BE2C (cell line): ENCODE results near the gene ARRB1.
"Not testable (repeated sequence)": the region's sequence is repeated elsewhere in the genome, so short reads cannot be mapped to it uniquely, and the experiment has no call there.

Experiments
- DNase-seq: peaks from one replicate; pipeline ENCODE4 v3.0.0-alpha.2; 2020
- H3K27me3 ChIP-seq: fragments of 250-450 bp; sonication (Bioruptor Pico); 2 replicates; pipeline ENCODE4 v1.5.1; 2020; ENCODE audit warnings: mild to moderate bottlenecking
- H3K36me3 ChIP-seq: fragments of 250-450 bp; sonication (Bioruptor Pico); 2 replicates; pipeline ENCODE4 v1.5.1; 2020; ENCODE audit warnings: mild to moderate bottlenecking
- H3K4me1 ChIP-seq: fragments of 250-450 bp; sonication (Bioruptor Pico); 2 replicates; pipeline ENCODE4 v1.5.1; 2020
- H3K4me3 ChIP-seq: 2 replicates; pipeline ENCODE4 v1.5.1; 2011; ENCODE audit warnings: low read depth, low read length
- H3K9me3 ChIP-seq: fragments of 250-450 bp; sonication (Bioruptor Pico); 2 replicates; pipeline ENCODE4 v1.5.1; 2020
- CTCF ChIP-seq: IDR thresholded peaks from 2 replicates; pipeline ENCODE4 v1.5.1; 2012; ENCODE audit warnings: mild to moderate bottlenecking, low read depth, low read length

Gene ARRB1

GRCh38 chr11:75384438-75385080, 33.1 kb upstream of the ARRB1 start:
- H3K4me3 ChIP-seq = no peak overlapping the region
- DNase-seq = peak; percentile 84
- H3K36me3 ChIP-seq = no peaks in the 10 kb centered on the region
- peaks cover 11% of the 10 kb centered on the region for H3K4me1 ChIP-seq
- no peaks in the 10 kb centered on the region for H3K27me3 ChIP-seq
- no peaks in the 10 kb centered on the region for H3K9me3 ChIP-seq
- TF ChIP-seq CTCF = peak; percentile 99

- no peaks in the 10 kb centered on the region for H3K36me3 ChIP-seq
- H3K4me1 ChIP-seq = peaks cover 7% of the 10 kb centered on the region
- no peak overlapping the region for H3K4me3 ChIP-seq
- no peaks in the 10 kb centered on the region for H3K27me3 ChIP-seq
- no peaks in the 10 kb centered on the region for H3K9me3 ChIP-seq
- no peak for TF ChIP-seq CTCF
- DNase-seq = no peak
Observed at GRCh38 chr11:75383246-75383645, 31.8 kb upstream of the ARRB1 start.

GRCh38 chr11:75380716-75381420, 29.4 kb upstream of the ARRB1 start:
- no peaks in the 10 kb centered on the region for H3K9me3 ChIP-seq
- no peaks in the 10 kb centered on the region for H3K36me3 ChIP-seq
- DNase-seq = no peak
- no peak overlapping the region for H3K4me3 ChIP-seq
- TF ChIP-seq CTCF = no peak
- peaks cover 7% of the 10 kb centered on the region; the same call in 1 of the 2 replicates for H3K4me1 ChIP-seq
- no peaks in the 10 kb centered on the region for H3K27me3 ChIP-seq

GRCh38 chr11:75380245-75380644, 28.8 kb upstream of the ARRB1 start:
- Histone ChIP-seq H3K4me1 (peaks cover 7% of the 10 kb centered on the region; the same call in 1 of the 2 replicates), H3K9me3 (no peaks in the 10 kb centered on the region), H3K36me3 (no peaks in the 10 kb centered on the region), H3K27me3 (no peaks in the 10 kb centered on the region), H3K4me3 (no peak overlapping the region)
- no peak for DNase-seq
- TF ChIP-seq CTCF = no peak

GRCh38 chr11:75378776-75379175, 27.3 kb upstream of the ARRB1 start:
- H3K4me3 ChIP-seq, H3K4me1 ChIP-seq, H3K27me3 ChIP-seq, H3K9me3 ChIP-seq, DNase-seq, H3K36me3 ChIP-seq: not testable (repeated sequence)

GRCh38 chr11:75376175-75376574, 24.7 kb upstream of the ARRB1 start:
- peak; percentile 50 for TF ChIP-seq CTCF

More at GRCh38 chr11:75376175-75376574, 24.7 kb upstream of the ARRB1 start:
- Histone ChIP-seq H3K4me1 (0 out of 2 replicates have a peak, but pooled peaks cover 4% of the 10 kb centered on the region), H3K27me3 (no peaks in the 10 kb centered on the region), H3K36me3 (no peaks in the 10 kb centered on the region), H3K9me3 (no peaks in the 10 kb centered on the region), H3K4me3 (no peak overlapping the region)
- DNase-seq = no peak
